KMS-11 (cell line): ENCODE measurements around the gene NCK2.

Experiments
- H2AFZ ChIP-seq: fragments of 200-600 bp; sonication (generic); 2 replicates; pipeline ENCODE4 v1.6.1; 2016; ENCODE audit warnings: antibody characterized with exemption, mixed run types, low read depth
- H3K27ac ChIP-seq: fragments of 200-600 bp; sonication (generic); 2 replicates; pipeline ENCODE4 v1.6.1; 2016; ENCODE audit warnings: mild to moderate bottlenecking, mixed run types
- H3K27me3 ChIP-seq: fragments of 200-600 bp; sonication (generic); 2 replicates; pipeline ENCODE4 v1.6.1; 2017; ENCODE audit warnings: mild to moderate bottlenecking, low read depth, mixed run types, moderate library complexity; ENCODE audit not compliant: insufficient read depth
- H3K36me3 ChIP-seq: fragments of 200-600 bp; sonication (generic); 2 replicates; pipeline ENCODE4 v1.6.1; 2017; ENCODE audit warnings: mild to moderate bottlenecking, mixed run types; ENCODE audit not compliant: insufficient read depth
- H3K4me1 ChIP-seq: fragments of 200-600 bp; sonication (generic); 2 replicates; pipeline ENCODE4 v1.6.1; 2016; ENCODE audit warnings: mild to moderate bottlenecking, low read depth, mixed run types; ENCODE audit not compliant: poor library complexity, severe bottlenecking
- H3K4me2 ChIP-seq: fragments of 200-600 bp; sonication (generic); 2 replicates; pipeline ENCODE4 v1.7.0; 2016; ENCODE audit warnings: mild to moderate bottlenecking, mixed run types
- H3K4me3 ChIP-seq: fragments of 200-600 bp; sonication (generic); IDR thresholded peaks from 2 replicates; pipeline ENCODE4 v1.6.1; 2017; ENCODE audit warnings: low read depth, low read length, mixed read lengths; ENCODE audit not compliant: insufficient read depth
- H3K79me2 ChIP-seq: fragments of 200-600 bp; sonication (generic); 2 replicates; pipeline ENCODE4 v1.6.1; 2016; ENCODE audit warnings: low read depth, mixed run types; ENCODE audit not compliant: insufficient read depth
- H3K9ac ChIP-seq: fragments of 200-600 bp; sonication (generic); 2 replicates; pipeline ENCODE4 v1.6.1; 2016; ENCODE audit warnings: mild to moderate bottlenecking, mixed run types
- H4K20me1 ChIP-seq: fragments of 200-600 bp; sonication (generic); 2 replicates; pipeline ENCODE4 v1.6.1; 2016; ENCODE audit warnings: mild to moderate bottlenecking, mixed run types; ENCODE audit not compliant: insufficient read depth
- CTCF ChIP-seq: fragments of 200-600 bp; sonication (generic); conservative IDR thresholded peaks from 2 replicates; pipeline ENCODE4 v1.6.1; 2017; ENCODE audit warnings: low read depth, mild to moderate bottlenecking, antibody characterized with exemption, low read length, moderate library complexity, mixed read lengths

NCK2 gene

GRCh38 chr2:105861200-105861599, 116.5 kb downstream of the NCK2 start:
- Histone ChIP-seq H3K27ac (no peak overlapping the region), H3K4me3 (no peak overlapping the region), H3K4me2 (no peak overlapping the region), H3K36me3 (no peaks in the 10 kb centered on the region), H4K20me1 (no peaks in the 10 kb centered on the region), H3K79me2 (no peaks in the 10 kb centered on the region), H3K27me3 (no peaks in the 10 kb centered on the region), H3K4me1 (no peaks in the 10 kb centered on the region), H2AFZ (no peak overlapping the region), H3K9ac (no peak overlapping the region)
- no peak for TF ChIP-seq CTCF

GRCh38 chr2:105862843-105863242, 118.1 kb downstream of the NCK2 start:
- Histone ChIP-seq H3K79me2 (no peaks in the 10 kb centered on the region), H3K9ac (no peak overlapping the region), H3K27me3 (no peaks in the 10 kb centered on the region), H3K36me3 (no peaks in the 10 kb centered on the region), H2AFZ (no peak overlapping the region), H3K4me2 (no peak overlapping the region), H3K27ac (no peak overlapping the region), H3K4me1 (no peaks in the 10 kb centered on the region), H4K20me1 (no peaks in the 10 kb centered on the region), H3K4me3 (no peak overlapping the region)
- no peak for TF ChIP-seq CTCF

- Histone ChIP-seq H3K4me1 (no peaks in the 10 kb centered on the region), H3K36me3 (no peaks in the 10 kb centered on the region), H3K27ac (no peak overlapping the region), H3K27me3 (no peaks in the 10 kb centered on the region), H4K20me1 (no peaks in the 10 kb centered on the region), H3K4me2 (no peak overlapping the region), H2AFZ (no peak overlapping the region), H3K9ac (no peak overlapping the region), H3K79me2 (no peaks in the 10 kb centered on the region), H3K4me3 (no peak overlapping the region)
- TF ChIP-seq CTCF: no peak
Observed at GRCh38 chr2:105864262-105864661, 119.5 kb downstream of the NCK2 start.

GRCh38 chr2:105865222-105865913, 120.7 kb downstream of the NCK2 start:
- TF ChIP-seq CTCF: no peak
- Histone ChIP-seq H3K4me2 (no peak overlapping the region), H2AFZ (no peak overlapping the region), H3K27ac (no peak overlapping the region), H3K36me3 (no peaks in the 10 kb centered on the region), H3K79me2 (no peaks in the 10 kb centered on the region), H3K9ac (no peak overlapping the region), H3K4me1 (no peaks in the 10 kb centered on the region), H4K20me1 (no peaks in the 10 kb centered on the region), H3K27me3 (no peaks in the 10 kb centered on the region), H3K4me3 (no peak overlapping the region)
